Jurkat, Clone E6-1 (cell line): ENCODE data around the gene SPINK4.

Experiments used
- DNase-seq: peaks from one replicate; pipeline ENCODE4 v3.0.0-alpha.2; 2011; ENCODE audit warnings: low read depth, low spot score
- H3K4me3 ChIP-seq: 2 replicates; pipeline ENCODE4 v1.5.1; 2011; ENCODE audit warnings: mild to moderate bottlenecking, low read length, control low read depth, moderate library complexity

The SPINK4 gene

DNA sequence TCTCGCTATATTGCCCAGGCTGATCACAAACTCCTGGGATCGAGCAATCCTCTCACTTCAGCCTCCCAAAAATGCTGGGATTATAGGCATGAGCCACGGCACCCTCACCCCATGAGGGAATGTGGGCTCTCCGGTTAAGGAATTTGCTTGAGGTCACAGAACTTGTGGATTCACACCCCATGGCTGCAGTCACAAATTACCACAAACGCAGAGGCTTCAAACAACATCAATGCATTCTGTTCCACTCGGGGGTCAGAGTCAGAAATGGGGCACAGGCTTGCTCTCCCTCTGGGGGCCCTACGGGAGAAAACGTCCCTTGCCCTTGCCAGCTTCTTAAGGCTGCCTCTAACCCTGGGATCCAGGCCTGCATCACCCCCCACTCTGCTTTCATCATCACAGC lies 12.2 kb upstream of the SPINK4 start:
- DNase-seq: no peak
- no peak overlapping the region for H3K4me3 ChIP-seq

DNA sequence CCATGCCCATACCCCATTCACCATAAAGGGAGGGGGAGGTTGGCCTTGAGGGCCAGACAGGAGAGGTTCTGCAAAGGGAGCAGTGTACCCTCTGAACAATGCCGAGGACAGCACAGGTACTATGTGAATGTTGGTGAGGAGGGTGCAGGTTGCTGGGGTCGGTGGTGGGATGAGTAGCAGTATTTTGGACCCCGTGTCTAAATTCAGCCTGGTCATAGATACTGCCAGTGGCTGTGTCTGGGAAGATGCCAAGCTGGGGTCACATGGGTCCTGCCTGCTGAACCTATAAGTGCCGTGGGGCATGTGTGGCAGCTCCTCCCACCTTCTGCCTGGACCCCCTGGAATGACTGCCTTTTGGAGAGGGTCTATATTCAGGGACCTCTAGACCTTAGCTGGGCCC lies 11.4 kb upstream of the SPINK4 start:
- DNase-seq: no peak
- no peak overlapping the region for H3K4me3 ChIP-seq

DNA sequence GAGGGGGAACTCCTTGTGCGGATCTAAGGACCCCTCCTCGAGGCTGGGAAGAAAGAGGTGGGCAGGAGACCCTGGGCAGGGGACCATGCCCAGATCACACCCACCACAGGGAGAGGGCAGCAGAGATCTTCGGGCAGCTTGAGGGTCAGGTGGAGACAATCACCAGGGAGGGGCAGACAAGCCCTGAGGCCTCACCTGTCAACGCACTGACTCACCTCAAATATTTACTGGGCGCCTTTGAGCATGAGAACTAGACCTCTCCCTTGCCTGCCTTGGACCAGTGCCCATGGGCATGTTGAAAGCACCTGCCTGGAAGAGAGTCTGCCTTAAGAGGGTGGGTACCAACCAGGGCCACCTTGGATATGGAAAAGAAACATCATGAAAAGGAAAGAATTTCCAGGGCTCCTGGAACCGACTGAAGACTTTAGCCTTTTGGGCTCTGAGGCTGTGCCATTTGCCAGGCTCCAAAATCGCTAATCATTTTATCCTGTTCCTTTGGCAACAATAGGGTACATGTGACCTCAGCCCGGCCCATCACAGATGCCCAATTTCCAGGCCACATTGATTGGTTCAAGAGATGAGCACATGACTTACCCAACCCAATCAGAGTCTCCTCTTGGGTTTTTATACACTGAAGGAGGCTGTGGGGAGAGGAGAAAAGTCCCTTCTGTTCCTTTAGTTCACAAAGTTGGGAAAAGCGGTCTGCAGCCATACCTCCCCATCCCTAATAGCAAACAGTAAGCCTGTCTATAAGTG lies 10.4 kb upstream of the SPINK4 start:
- no peak for DNase-seq
- no peak overlapping the region for H3K4me3 ChIP-seq

DNA sequence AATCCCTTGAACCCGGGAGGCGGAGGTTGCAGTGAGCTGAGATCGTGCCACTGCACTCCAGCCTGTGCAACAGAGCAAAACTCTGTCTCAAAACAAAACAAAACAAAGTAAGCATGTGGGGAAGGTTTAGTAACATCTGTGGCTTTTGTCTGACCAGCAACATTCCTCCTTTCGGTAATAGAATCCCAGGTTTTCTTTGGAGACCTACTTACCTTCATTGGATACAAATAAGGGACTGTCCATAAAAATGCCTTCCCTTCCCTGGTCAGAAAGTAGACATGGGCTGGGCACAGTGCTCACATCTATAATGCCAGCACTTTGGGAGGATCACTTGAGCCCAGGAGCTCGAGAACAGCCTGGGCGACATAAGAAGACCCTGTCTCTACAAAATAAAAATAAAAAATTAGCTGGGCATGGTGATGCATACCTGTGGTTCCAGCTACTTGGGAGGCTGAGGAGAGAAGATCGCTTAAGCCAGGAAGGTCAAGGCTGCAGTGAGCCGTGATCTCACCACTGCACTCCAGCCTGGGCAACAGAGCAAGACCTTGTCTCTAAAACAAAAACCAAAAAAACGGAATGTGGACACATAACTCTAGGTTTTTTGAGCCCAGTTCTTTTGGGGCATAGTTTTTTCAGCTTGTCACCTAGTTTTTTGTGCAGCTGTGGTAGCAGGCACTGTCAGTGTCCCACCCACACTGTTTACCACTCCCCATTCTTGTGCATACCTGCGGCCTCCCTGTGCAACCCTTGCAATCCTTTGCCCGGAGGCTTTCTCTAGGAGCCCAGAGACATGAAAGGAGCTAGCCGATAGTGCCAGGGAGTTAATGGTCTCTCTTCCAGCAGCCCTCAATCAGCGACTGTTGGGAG lies 9.0 kb upstream of the SPINK4 start:
- H3K4me3 ChIP-seq: no peak overlapping the region
- no peak for DNase-seq

DNA sequence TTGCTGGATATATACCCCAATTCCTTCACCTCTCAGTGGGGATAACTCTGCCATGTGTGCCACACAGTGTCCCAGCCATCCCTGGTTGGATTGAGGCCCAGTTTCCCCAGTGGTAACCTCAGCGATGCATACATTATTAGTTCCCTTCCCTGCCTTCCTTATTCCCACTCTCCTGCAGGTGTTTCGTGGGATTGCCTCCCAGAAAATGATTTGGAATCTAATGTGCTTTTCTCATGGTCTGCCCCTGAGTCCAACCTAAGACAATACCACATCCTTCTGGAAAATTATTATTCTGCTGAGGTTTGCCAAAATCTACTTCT lies 8.4 kb upstream of the SPINK4 start:
- H3K4me3 ChIP-seq: no peak overlapping the region
- no peak for DNase-seq

DNA sequence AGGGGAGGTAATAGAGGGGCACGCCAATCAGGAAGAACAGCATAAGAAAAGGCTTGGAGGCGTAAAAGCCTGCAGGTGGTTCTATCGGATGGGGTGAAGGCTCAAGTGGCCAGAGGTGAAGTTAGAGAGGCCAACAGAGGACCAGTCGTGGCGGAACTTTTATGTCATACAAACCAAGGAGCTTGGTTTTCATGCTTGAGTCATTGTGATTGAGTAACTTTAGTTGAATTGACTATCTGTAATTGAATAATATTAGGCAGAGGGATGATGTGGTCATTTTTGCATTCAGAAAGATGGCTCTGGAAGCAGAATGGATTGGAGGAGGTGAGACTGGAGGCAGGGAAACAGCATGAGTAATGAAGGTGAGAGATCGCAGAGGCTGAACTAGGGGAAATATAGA lies 7.2 kb upstream of the SPINK4 start:
- DNase-seq: no peak
- H3K4me3 ChIP-seq: no peak overlapping the region

DNA sequence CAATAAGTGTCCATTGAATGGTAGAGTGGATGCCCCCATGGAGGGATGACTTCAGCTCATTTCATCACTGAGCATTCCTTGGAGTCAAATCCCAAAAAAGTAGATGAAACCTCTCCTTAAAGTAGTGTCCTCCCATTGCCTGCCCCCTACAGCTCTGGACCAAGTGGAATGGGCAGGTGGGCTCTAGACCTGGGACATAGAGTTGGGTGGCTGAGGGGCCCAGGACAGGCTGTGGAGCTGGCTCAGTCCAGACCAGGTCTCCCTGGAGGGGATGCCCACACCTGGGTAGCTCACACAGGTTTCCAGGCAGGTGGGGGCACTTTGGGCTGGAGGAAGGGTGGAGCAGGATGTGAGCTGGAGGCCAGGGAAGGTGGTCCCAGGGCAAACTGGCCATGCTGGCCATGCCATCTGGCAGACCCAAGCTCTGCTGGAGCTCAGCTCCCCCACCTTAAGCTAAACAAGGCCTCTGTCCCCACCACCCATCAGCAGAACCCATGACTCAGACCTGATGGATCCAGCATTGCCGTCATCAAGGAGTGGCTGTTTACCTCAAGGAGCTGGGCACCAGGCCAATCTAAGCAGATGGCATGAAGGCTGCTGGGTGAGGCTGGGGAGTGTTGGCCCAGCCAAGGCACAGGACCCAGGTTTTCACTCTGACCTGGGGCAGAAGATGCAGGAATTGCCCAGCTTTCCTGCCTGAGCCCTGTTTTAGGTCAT lies 6.2 kb upstream of the SPINK4 start:
- H3K4me3 ChIP-seq: no peak overlapping the region
- no peak for DNase-seq

DNA sequence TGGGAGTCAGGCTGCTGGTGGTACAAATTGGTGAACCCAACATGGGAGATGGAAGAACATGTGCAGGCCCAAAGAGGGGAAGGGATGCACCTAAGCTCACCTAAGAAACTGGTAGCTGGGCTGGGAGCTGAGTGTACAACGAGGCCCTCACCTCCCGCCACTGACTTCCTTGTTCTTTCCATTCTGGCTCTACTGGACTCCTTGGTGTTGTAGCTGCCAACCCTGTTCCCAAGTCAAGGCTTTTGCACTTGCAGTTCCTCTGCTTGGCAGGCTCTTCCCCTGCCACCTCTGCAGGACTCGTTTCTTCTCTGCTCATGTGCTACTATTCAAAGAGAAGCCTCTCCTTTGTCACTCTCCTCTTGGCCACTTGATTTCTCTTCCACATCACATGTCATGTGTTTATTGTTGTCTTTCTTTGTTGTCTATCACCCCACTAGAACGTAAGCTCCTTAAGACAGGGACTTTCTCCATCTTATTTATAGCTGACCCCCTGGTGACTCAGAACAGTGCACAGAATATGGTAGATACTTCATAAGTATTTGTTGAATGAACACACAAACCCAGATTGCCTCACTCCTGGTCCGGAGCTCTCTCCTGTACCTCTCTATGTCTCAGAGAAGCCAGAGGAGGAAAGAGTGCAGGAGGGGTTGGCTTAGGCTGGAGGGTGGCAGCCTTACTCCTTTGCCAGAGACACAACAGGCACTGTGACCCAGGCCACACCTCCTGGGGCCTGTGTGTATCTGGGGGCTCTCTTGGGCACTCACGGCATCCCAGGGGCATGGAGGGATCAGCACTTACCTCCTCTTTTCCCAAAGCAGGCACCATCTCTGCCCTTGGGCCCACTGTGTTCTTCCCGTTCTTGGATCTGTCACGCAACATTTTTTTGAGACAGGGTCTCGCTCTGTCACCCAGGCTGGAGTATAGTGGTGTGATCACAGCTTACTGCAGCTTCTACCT lies 5.2 kb upstream of the SPINK4 start:
- no peak overlapping the region for H3K4me3 ChIP-seq
- no peak for DNase-seq

DNA sequence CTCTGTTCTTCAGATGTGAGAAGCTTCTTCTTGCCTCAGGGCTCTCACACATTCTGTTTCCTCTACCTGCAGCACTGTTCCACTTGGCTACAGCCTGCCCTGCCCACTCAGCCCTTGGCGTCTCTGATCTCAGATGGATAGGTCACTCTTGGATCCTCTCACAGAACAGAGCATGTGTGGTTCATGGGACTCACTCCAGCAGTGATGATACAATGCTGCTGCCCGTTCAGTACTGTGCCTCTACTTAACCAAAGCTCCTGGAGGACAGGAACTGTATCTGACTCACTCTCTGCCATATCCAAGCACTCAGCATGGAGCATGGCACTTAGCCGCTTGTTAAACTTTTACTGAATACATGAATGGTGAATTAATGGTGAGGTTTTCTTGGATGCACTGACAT lies 3.4 kb upstream of the SPINK4 start:
- H3K4me3 ChIP-seq: no peak overlapping the region
- DNase-seq: no peak

DNA sequence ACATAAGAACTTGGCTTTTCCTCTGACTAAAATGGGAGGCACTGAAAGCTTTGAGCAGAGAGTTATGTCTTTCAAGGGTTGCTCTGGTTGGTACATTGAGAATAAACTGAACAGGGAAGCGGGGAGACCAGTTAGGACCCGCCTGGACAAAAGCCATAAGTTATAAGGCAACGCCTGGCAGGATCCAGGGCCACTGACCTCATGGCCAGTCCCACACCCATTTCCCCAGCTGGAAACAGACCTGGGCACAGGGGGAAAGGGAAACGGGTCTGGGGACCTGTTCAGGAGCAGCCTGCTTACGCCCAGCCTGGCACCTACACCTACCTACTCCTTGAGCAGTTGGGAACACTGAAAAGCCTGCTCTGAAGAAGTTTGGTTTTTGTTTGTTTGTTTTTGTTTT lies 1.3 kb downstream of the SPINK4 start:
- DNase-seq: no peak
- H3K4me3 ChIP-seq: no peak overlapping the region

DNA sequence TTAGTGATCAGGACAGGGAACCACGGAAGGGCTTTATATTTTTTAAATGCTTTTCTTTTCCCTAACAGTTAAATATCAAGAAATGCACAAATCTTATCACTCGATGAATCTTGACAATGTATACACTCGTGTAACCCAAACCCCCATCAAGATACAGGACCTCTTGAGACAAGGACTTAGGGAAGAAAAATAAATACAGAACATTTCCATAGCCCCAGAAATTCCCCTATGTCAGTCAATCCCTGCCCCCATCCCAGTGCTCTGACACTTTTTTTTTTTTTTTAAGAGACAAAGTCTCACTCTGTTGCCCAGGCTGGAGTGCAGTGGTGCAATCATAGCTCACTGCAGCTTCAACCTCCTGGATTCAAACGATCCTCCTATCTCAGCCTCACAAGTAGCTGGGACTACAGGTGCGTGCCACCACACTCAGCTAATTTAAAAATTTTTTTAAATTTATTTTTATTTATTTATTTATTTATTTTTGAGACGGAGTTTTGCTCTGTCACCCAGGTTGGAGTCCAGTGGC lies 2.7 kb downstream of the SPINK4 start:
- H3K4me3 ChIP-seq: no peak overlapping the region
- no peak for DNase-seq

DNA sequence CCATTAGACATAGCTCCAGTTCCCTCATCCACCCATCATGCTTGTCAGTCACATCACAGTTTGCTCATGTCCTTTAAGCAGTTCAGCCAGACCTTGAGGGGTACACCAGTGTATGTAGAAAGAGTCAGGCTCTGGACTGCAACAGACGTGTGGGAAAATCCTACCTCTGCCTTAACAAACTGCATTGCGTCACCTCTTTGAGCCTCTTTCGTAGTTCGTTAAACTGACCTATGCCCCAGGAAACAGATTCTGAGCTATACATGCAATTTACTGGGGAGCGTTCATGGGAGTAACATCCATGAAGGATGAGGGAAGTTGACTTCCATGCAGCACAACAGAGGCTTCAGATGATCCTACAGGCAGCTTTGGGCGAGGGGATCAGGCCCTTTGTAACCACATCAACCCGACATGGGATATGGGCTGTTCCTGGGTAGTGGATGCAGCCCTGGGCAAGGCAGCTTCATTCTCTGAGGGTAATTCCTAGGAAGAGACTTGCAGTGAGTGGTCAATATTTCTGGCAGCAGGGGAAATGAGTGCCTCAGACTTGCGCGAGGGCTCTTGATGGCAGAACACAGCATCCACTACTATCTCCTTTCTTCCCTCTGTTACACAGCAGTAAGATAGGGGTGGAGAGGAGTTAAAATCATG lies 4.3 kb downstream of the SPINK4 start:
- no peak for DNase-seq
- H3K4me3 ChIP-seq: no peak overlapping the region

DNA sequence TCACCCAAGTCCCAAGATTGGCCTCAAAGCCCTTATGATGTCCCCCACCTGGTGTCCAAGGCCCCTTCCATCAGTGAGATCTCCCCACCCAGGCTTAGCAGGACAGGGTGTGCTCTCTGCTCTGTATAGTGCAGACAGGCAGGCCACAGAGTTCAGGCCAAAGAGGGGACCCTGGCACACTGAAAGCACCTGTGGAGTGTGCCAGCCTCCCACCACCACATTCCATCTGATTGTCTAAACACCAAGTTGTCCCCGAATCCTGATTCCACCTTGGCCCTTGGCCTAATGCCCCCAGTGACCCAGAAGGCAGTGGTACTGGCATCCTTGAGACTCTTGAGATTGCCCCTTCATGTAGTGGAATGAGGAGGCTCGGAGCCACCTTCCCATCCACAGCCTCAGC lies 5.4 kb downstream of the SPINK4 start:
- no peak overlapping the region for H3K4me3 ChIP-seq
- no peak for DNase-seq

DNA sequence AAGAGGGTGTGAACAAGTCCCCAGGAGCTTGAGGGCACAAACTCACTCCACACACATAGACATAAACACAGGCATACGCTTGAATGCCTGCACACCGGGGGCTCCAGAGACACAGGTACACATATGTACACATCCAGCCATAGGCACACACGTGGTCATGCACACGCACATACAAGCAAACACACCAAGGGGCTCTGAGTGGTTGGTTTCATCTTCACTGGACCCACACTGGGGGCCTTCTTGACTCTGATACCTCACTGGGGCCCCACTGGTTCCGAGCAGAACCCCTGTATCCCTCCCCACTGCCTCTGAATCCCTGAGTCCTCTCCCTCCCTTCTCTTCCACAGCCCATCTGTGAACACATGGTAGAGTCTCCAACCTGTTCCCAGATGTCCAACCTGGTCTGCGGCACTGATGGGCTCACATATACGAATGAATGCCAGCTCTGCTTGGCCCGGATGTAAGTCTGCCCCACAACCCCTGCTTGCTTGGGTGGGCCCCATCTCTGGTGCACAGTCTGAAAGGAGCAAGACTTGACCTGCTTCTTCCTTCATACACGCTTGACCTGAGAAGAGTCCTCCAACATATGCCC lies 6.4 kb downstream of the SPINK4 start:
- H3K4me3 ChIP-seq: no peak overlapping the region
- no peak for DNase-seq

DNA sequence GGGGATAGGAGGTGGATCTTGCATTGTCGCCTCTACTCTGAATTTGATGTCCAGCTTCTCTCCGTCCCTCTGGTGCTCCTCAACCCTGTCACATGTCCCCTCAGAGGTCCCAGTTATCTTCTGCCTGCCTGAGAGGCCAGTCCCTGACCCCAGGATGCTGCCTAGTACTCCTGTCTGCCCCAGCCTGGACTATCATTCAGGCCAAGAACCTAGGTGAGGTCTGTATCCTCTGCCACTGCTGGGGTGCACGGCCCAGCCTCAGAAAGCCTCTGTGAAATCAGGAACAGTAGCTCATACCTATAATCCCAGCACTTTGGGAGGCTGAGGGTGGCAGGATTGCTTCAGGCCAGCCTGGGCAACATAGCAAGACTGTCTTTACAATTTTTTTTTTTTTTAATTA lies 8.6 kb downstream of the SPINK4 start:
- DNase-seq: no peak
- no peak overlapping the region for H3K4me3 ChIP-seq

DNA sequence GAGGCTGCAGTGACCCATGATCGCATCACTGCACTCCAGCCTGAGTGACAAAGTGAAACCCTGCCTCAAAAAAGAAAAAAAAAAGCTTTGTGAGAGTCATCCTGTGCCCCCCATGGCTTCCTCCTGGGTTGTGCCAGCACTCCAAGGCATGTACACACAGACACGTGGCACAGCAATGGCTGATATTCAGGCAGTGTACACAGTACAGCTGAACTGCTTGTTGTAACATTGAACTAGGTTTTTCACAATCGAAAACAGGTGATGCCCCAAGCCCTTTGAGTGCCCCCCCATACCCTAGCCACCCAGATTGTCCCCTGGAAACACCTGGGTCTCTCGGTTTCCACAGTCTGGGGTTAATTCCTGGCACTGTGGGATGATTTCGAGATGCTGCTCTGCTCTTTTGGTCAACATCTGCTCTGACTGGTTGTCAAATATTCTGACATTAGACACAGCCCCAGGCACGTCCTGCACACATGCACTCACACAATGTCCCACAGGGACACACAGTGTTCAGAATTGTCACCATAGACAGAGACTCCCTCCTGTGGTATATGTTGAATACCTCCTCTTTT lies 9.2 kb downstream of the SPINK4 start:
- no peak overlapping the region for H3K4me3 ChIP-seq
- no peak for DNase-seq

DNA sequence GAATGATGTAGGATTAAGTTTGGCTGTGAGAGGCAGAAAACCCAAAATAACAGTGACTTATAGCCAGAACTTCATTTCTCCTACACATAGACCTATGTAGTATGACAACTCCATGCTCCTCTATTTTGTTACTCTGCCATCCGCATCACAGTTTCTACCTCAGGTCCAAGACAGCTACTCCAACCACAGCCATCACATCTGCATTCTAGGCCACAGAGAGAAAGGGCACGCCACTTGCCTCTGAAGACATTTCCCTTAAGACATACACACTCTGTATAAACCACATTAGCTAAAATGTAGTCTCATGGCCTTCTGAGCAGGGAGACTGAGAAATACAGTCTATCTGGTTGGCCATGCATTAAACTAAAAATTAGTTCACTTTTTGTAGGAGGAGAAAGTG lies 10.0 kb downstream of the SPINK4 start:
- no peak for DNase-seq
- no peak overlapping the region for H3K4me3 ChIP-seq

DNA sequence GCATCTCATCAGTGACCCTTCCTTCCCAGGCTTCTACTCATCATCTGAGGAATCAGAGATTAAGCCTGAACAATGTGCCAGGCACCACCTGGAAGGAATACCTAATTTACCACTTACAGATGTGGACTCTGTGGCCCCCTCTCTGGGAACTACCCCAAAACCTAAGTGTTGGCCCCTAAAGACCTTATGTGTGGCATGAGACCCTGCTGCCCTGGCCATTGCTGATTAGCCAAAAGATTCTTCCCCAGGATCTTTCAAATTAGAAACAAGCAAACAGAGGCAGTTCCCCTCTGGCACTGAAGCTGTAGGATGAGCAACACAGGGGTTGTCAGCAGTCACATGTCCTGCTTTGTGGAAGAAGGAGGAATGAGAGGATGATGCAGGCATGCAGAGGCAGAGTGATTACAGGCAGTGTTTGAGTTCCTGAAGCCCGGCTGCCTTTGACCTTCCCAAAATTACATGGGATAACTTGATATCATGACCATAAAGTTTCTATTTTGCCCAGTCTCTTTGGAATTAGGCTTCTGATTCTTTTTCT lies 10.6 kb downstream of the SPINK4 start:
- no peak for DNase-seq
- no peak overlapping the region for H3K4me3 ChIP-seq
